Gastroesophageal sphincter (tissue), 4 donors: ENCODE data around the gene STK24. TPM values are rescaled to one million over a fixed set of nuclear protein-coding genes. Genes with fewer than 3 reads are reported as not detected.

ENCODE experiments used
- ATAC-seq: fragments of 150-250 bp; one replicate; pipeline ENCODE4 v1.9.1; 2016; ENCODE audit warnings: mild to moderate bottlenecking, moderate library complexity
- H3K27ac ChIP-seq, 4 donors: fragments of 200-600 bp; sonication (generic) in 3 of 4; 1 replicate in 3 of 4; 2 replicates in 1 of 4; pipeline ENCODE4 v1.5.1; 2016 to 2019
- H3K27me3 ChIP-seq: fragments of 200-600 bp; sonication (generic); one replicate; pipeline ENCODE4 v1.5.1; 2019
- H3K36me3 ChIP-seq, 2 donors: fragments of 200-600 bp; sonication (generic); one replicate each; pipeline ENCODE4 v1.5.1; 2019; ENCODE audit warnings: control low read depth in 1 of 2
- H3K4me1 ChIP-seq, 3 donors: fragments of 200-600 bp; sonication (generic); 1 replicate in 2 of 3; 2 replicates in 1 of 3; pipeline ENCODE4 v1.5.1; 2016 to 2019; ENCODE audit warnings: control low read depth in 2 of 3
- H3K4me3 ChIP-seq, 2 donors: fragments of 200-600 bp; sonication (generic); one replicate each; pipeline ENCODE4 v1.5.1; 2019; ENCODE audit warnings: mild to moderate bottlenecking in 1 of 2, moderate library complexity in 1 of 2
- H3K9me3 ChIP-seq, 3 donors: fragments of 200-600 bp; sonication (generic); one replicate each; pipeline ENCODE4 v1.5.1; 2017 to 2019; ENCODE audit warnings: control low read depth in 2 of 3
- EP300 ChIP-seq: sonication (generic); formaldehyde crosslinking; IDR thresholded peaks from one replicate; pipeline ENCODE4 v1.6.1; 2017; ENCODE audit warnings: antibody characterized with exemption, mild to moderate bottlenecking
- POLR2A ChIP-seq, 2 donors: fragments of 450-650 bp; IDR thresholded peaks; one replicate each; pipeline ENCODE4 v1.6.1; 2017; ENCODE audit warnings: antibody characterized with exemption in 2 of 2, mild to moderate bottlenecking in 2 of 2, moderate library complexity in 1 of 2
- POLR2AphosphoS5 ChIP-seq: sonication (generic); formaldehyde crosslinking; IDR thresholded peaks from one replicate; pipeline ENCODE4 v1.6.1; 2017; ENCODE audit warnings: antibody characterized with exemption
- WGBS, 2 donors: methylation state at CpG; one replicate each; pipeline ENCODE4 v1.1.5; 2018; ENCODE audit warnings: low coverage in 1 of 2; 5-methylcytosine and 5-hydroxymethylcytosine counted together
- total RNA-seq, 4 donors: library from RNA; depleted of rRNA; stranded (reverse); fragments of >200 nt; gene quantifications; one replicate each; pipeline ENCODE4 v1.1.0, GENCODE V29; 2016
- TF ChIP-seq, protein P1 (sequence below), 4 experiments: fragments of 200-600 bp in 2 of 4; fragments of 450-650 bp in 2 of 4; sonication (generic) in 1 of 4; IDR thresholded peaks; one replicate each; pipeline ENCODE4 v1.5.1; 2017 to 2019; ENCODE audit warnings: antibody characterized with exemption in 4 of 4, mild to moderate bottlenecking in 2 of 4, moderate library complexity in 2 of 4

The STK24 gene
- total RNA-seq, 4 donors from 2014 or later, result 60.2 to 157 (median 102) TPM

DNA sequence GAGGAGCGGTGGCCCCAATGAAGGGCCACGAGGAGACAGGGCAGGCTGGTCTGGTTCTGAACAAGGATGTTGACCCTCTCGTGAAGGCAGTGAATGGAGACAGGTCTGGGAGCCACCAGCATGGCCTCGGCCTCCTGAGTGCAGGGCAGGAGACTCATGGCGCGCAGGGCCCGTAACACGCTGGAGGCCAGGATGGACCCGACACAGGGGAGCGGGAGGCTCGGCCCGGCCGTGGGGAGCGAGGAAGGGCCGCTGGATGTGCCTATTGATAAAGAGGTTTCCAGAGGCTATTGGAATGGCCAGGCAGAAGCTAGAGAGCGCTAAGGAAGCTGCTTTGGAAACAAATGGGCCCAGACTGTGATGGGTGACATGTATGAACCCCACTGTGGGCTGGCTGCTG, 132.5 kb downstream of the STK24 start:
- H3K27me3 ChIP-seq, result no peaks in the 10 kb centered on the region
- peaks cover 0 to 52% of the 10 kb centered on the region in 2 donors for H3K36me3 ChIP-seq
- H3K4me1 ChIP-seq, result peaks cover 0 to 30% (median under 1%) of the 10 kb centered on the region in 3 donors
- no peak overlapping the region for H3K27ac ChIP-seq
- 94 to 100% methylated on average over 2 to 10 of the region's 16 CpGs for WGBS, 2 donors
- no peaks in the 10 kb centered on the region for H3K9me3 ChIP-seq
- TF ChIP-seq EP300, result no peak
- no peak overlapping the region for H3K4me3 ChIP-seq
- ATAC-seq, result no peak

DNA sequence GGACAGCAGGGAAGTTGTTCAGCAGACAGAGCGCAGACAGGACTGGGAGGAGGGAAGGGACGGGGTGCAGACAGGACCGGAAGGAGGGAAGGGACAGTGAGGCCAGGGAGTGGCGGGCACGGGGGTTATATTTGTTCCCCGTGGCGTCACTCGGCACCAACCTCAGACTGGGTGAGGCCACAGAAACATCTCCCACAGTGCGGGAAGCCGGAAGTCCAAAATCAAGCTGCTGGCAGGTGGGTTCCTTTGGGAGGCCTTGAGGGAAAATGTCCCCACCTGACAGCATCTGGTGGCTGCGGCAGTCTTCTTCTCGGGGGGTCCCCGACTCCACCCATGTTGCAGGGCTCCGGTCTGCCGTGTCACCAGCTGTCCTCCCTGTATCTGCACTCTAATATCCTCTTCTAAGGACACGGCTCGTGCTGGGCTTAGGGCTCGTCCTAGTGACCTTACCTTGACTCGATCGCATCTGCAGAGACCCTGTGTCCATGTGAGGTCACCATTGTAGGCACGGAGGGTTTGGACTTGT, 133.0 kb downstream of the STK24 start:
- ATAC-seq, result no peak
- H3K36me3 ChIP-seq, result peaks cover 0 to 52% of the 10 kb centered on the region in 2 donors
- 82% methylated on average over 9 of the region's 21 CpGs; no CpG with 5 or more reads in 1 of the 2 donors for WGBS, 2 donors

DNA sequence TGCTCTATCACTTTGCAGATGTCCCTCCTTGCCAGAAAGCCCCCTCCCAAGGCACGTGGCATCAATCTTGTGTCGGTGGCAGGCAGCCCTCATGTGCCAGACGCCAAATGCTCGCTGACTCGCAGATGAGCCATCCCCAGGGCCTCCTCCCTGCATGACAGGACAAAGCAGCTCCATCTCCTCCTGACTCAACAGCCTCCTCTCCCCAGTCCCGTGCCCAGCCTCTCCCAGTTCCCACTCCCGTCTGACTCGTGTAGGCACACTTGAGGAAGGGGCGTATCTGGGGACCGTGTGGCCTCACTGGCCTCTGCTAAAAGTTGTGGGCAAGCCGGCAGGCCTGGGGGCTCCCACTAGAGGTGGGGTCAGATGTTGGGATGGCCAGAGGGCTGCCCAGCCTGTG, 133.6 kb downstream of the STK24 start:
- H3K9me3 ChIP-seq, result no peaks in the 10 kb centered on the region
- H3K4me1 ChIP-seq, result peaks cover 0 to 19% (median 0%) of the 10 kb centered on the region in 3 donors
- WGBS, 2 donors, result 53 to 81% methylated on average over 3 to 6 of the region's 11 CpGs
- H3K27ac ChIP-seq, result no peak overlapping the region
- H3K36me3 ChIP-seq, result peaks cover 0 to 55% of the 10 kb centered on the region in 2 donors
- no peak overlapping the region for H3K4me3 ChIP-seq
- no peaks in the 10 kb centered on the region for H3K27me3 ChIP-seq
- TF ChIP-seq EP300 (no peak), POLR2AphosphoS5 (no peak), POLR2A (IDR thresholded peaks at IDR 0.05) (no peak)
- TF ChIP-seq, protein P1, sequence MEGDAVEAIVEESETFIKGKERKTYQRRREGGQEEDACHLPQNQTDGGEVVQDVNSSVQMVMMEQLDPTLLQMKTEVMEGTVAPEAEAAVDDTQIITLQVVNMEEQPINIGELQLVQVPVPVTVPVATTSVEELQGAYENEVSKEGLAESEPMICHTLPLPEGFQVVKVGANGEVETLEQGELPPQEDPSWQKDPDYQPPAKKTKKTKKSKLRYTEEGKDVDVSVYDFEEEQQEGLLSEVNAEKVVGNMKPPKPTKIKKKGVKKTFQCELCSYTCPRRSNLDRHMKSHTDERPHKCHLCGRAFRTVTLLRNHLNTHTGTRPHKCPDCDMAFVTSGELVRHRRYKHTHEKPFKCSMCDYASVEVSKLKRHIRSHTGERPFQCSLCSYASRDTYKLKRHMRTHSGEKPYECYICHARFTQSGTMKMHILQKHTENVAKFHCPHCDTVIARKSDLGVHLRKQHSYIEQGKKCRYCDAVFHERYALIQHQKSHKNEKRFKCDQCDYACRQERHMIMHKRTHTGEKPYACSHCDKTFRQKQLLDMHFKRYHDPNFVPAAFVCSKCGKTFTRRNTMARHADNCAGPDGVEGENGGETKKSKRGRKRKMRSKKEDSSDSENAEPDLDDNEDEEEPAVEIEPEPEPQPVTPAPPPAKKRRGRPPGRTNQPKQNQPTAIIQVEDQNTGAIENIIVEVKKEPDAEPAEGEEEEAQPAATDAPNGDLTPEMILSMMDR (IDR thresholded peaks at IDR 0.05), result no peak
- ATAC-seq, result no peak

More for the DNA sequence above, 133.0 kb downstream of the STK24 start:
- TF ChIP-seq, protein P1 (IDR thresholded peaks at IDR 0.05), result no peak
- TF ChIP-seq POLR2A (IDR thresholded peaks at IDR 0.05), result no peak
- no peak for TF ChIP-seq POLR2AphosphoS5
- no peak for TF ChIP-seq EP300
- Histone ChIP-seq H3K27me3 (no peaks in the 10 kb centered on the region), H3K9me3 (no peaks in the 10 kb centered on the region), H3K4me1 (peaks cover 0 to 24% (median 0%) of the 10 kb centered on the region in 3 donors), H3K4me3 (no peak overlapping the region), H3K27ac (no peak overlapping the region)

DNA sequence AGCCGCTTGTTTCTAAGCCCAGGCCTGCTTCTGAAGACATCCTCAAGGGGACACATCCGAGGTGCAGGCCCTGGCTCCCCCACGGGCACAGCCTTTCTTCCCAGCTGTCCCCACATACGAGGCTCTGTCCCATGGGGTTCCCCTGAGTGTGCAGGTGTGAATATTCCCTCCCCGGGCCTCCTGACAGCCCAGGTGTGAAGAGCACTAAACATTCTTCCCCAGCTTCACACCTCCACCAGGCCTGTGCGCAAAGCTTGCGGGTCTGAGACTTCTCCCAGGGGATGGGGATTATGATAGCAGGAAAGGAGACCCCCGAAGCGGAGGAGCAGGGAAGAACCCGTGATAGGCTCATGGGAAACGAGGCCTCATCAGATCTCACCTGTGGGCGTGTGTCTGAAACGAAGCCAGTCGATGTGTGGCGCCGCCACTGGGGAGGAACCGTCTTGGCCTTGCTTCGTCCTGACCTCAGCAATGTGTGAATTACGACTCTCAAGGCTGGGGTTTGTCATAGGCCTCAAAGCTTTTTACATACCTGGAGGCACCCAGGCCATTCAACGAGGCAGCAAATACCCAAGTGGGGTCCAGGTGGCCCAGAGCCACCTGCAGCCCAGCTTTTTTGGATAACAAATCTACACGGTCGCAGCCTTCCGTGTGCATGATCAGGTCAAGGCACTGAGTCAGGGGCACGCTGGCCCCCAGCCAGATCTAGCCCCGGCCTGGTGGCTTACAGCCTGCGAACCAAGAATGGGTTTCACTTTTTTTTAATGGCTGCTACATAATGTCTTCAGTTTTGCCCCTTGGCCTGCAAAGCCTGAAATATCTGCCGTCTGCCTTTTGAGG, 134.3 kb downstream of the STK24 start:
- Histone ChIP-seq H3K9me3 (no peaks in the 10 kb centered on the region), H3K4me3 (no peak overlapping the region), H3K27me3 (no peaks in the 10 kb centered on the region), H3K36me3 (peaks cover 0 to 54% of the 10 kb centered on the region in 2 donors), H3K4me1 (peaks cover 0 to 12% (median 0%) of the 10 kb centered on the region in 3 donors), H3K27ac (no peak overlapping the region)
- no peak for ATAC-seq
- TF ChIP-seq POLR2A (IDR thresholded peaks at IDR 0.05) (no peak), POLR2AphosphoS5 (no peak), EP300 (no peak)
- TF ChIP-seq, protein P1 (IDR thresholded peaks at IDR 0.05), result no peak
- 73 to 88% methylated on average over 8 to 12 of the region's 27 CpGs for WGBS, 2 donors

DNA sequence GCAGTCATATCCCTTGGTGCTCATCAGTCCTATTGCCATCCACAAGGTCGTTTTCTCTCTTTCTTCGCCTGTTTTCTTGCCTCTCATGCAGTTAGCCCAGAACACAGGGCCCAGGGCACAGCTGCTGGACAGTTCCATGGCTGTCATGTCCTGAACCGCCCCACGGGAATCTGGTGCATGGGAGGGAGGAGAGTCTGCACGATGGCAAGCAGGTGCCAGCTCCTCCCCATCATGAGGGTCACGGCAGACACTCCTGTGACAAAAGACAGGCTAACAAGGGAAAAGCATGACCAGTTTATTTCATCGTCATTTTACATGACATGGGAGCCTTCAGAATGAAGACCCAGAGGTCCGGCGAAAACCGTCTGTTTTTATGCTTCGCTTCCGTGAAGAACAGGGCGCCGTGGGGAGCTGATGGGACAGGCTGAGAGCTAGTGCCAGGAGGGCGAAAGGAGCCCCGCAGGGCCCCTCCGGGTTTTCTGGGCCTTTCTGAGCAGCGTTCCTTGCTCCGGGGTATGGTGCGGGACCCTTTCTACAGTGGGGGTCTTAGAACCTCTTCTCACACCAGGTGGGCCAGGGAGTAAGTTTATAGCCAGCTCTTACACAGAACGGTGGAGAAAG, 135.7 kb downstream of the STK24 start:
- TF ChIP-seq EP300 (no peak), POLR2A (IDR thresholded peaks at IDR 0.05) (no peak)
- TF ChIP-seq, protein P1 (IDR thresholded peaks at IDR 0.05), result no peak
- no peak overlapping the region for H3K4me3 ChIP-seq
- ATAC-seq, result no peak
- H3K36me3 ChIP-seq, result peaks cover 0 to 52% of the 10 kb centered on the region in 2 donors
- H3K27ac ChIP-seq, result no peak overlapping the region
- H3K9me3 ChIP-seq, result no peaks in the 10 kb centered on the region
- H3K4me1 ChIP-seq, result peaks cover 0 to 12% (median 0%) of the 10 kb centered on the region in 3 donors
- H3K27me3 ChIP-seq, result no peaks in the 10 kb centered on the region
- WGBS, 2 donors, result 83 to 87% methylated on average over 3 to 5 of the region's 21 CpGs
